ENCODE measurements around the gene ENOPH1.

GRCh38 chr4:82501154-82501442, 70.7 kb downstream of the ENOPH1 start:
- no peak for TF ChIP-seq CHD1 (IDR thresholded peaks at IDR 0.05; ENCODE audit: low read depth, low read length)
- no peak for TF ChIP-seq CTCF (conservative IDR thresholded peaks at IDR 0.05; ENCODE audit: low read depth, low read length)
- TF ChIP-seq POLR2A (IDR thresholded peaks at IDR 0.05; ENCODE audit: low read depth, low read length), result no peak
- TF ChIP-seq FOS (IDR thresholded peaks at IDR 0.05; ENCODE audit: low read depth, low read length), result no peak
- no peak for TF ChIP-seq ELK1 (IDR thresholded peaks at IDR 0.05; ENCODE audit: borderline replicate concordance, low read depth, low read length)
- no peak for TF ChIP-seq MXI1 (IDR thresholded peaks at IDR 0.05; ENCODE audit: borderline replicate concordance, low read depth, low read length)
- TF ChIP-seq CEBPB (IDR thresholded peaks at IDR 0.05; ENCODE audit: low read depth, low read length), result no peak
- no peak for TF ChIP-seq SMC3 (IDR thresholded peaks at IDR 0.05; ENCODE audit: low read depth, low read length)
- no peak for TF ChIP-seq RCOR1 (IDR thresholded peaks at IDR 0.05; ENCODE audit: insufficient replicate concordance, low read length)
- no peak for TF ChIP-seq USF2 (IDR thresholded peaks at IDR 0.05; ENCODE audit: low read depth, low read length)
- TF ChIP-seq MAZ (IDR thresholded peaks at IDR 0.05; ENCODE audit: borderline replicate concordance, low read depth, low read length), result no peak
- TF ChIP-seq RAD21 (IDR thresholded peaks at IDR 0.05; ENCODE audit: low read length), result no peak
- TF ChIP-seq RFX5 (IDR thresholded peaks at IDR 0.05; ENCODE audit: low read depth, low read length), result no peak
